DND-41 (cell line): ENCODE data around the gene FOXN3.
A peak's percentile ranks its signal among the peaks of the same experiment; 100 is the strongest.

Experiments
- ATAC-seq: fragments of 200-7000 bp; cut with Tn5 transposase; 3 replicates; pipeline ENCODE4 v1.9.1; 2021; ENCODE audit warnings: low read depth; ENCODE audit not compliant: insufficient read depth
- DNase-seq: peaks from one replicate; pipeline ENCODE4 v3.0.0-alpha.2; 2020
- H2AFZ ChIP-seq: 2 replicates; pipeline ENCODE4 v1.6.0; 2012; ENCODE audit warnings: low read depth, low read length
- H3K27ac ChIP-seq: 2 replicates; pipeline ENCODE4 v1.5.1; 2012; ENCODE audit warnings: low read length, inconsistent platforms
- H3K27me3 ChIP-seq: fragments of 200-600 bp; sonication (generic); 2 replicates; pipeline ENCODE4 v1.6.0; 2012; ENCODE audit warnings: low read length, mild to moderate bottlenecking, inconsistent platforms; ENCODE audit not compliant: insufficient read depth, poor library complexity
- H3K36me3 ChIP-seq: 2 replicates; pipeline ENCODE4 v1.5.1; 2012; ENCODE audit warnings: low read length, inconsistent platforms; ENCODE audit not compliant: insufficient read depth
- H3K4me1 ChIP-seq: 2 replicates; pipeline ENCODE4 v1.5.1; 2012; ENCODE audit warnings: mild to moderate bottlenecking, low read length; ENCODE audit not compliant: insufficient read depth
- H3K4me2 ChIP-seq: 2 replicates; pipeline ENCODE4 v1.6.0; 2012; ENCODE audit warnings: mild to moderate bottlenecking, moderate library complexity, low read length, inconsistent platforms; ENCODE audit not compliant: insufficient read depth
- H3K4me3 ChIP-seq, 2 experiments: fragments of 200-600 bp in 1 of 2; shearing (Covaris generic) in 1 of 2; 2 replicates each; pipeline ENCODE4 v1.5.1; 2012 to 2016; ENCODE audit warnings: inconsistent platforms in 2 of 2, low read length in 2 of 2, mild to moderate bottlenecking in 2 of 2, low read depth in 1 of 2, moderate library complexity in 1 of 2
- H3K79me2 ChIP-seq: 2 replicates; pipeline ENCODE4 v1.6.0; 2012; ENCODE audit warnings: low read length, inconsistent platforms; ENCODE audit not compliant: insufficient read depth
- H3K9ac ChIP-seq: 2 replicates; pipeline ENCODE4 v1.6.0; 2012; ENCODE audit warnings: low read depth, mild to moderate bottlenecking, inconsistent platforms, low read length, moderate library complexity
- H3K9me3 ChIP-seq: 2 replicates; pipeline ENCODE4 v1.5.1; 2012; ENCODE audit warnings: low read length, moderate library complexity, mild to moderate bottlenecking, inconsistent platforms; ENCODE audit not compliant: insufficient read depth, severe bottlenecking
- H4K20me1 ChIP-seq: 2 replicates; pipeline ENCODE4 v1.6.0; 2012; ENCODE audit warnings: low read length; ENCODE audit not compliant: insufficient read depth
- CTCF ChIP-seq: IDR thresholded peaks from 2 replicates; pipeline ENCODE4 v1.5.1; 2012; ENCODE audit warnings: borderline replicate concordance, low read length, moderate library complexity, mild to moderate bottlenecking; ENCODE audit not compliant: poor library complexity, severe bottlenecking; ENCODE audit errors: extremely low read depth
- EZH2 ChIP-seq: IDR thresholded peaks from 3 replicates; pipeline ENCODE4 v1.6.1; 2012; ENCODE audit warnings: borderline replicate concordance, low read depth, mild to moderate bottlenecking, moderate library complexity, low read length, inconsistent platforms; ENCODE audit not compliant: severe bottlenecking

Gene FOXN3

DNA sequence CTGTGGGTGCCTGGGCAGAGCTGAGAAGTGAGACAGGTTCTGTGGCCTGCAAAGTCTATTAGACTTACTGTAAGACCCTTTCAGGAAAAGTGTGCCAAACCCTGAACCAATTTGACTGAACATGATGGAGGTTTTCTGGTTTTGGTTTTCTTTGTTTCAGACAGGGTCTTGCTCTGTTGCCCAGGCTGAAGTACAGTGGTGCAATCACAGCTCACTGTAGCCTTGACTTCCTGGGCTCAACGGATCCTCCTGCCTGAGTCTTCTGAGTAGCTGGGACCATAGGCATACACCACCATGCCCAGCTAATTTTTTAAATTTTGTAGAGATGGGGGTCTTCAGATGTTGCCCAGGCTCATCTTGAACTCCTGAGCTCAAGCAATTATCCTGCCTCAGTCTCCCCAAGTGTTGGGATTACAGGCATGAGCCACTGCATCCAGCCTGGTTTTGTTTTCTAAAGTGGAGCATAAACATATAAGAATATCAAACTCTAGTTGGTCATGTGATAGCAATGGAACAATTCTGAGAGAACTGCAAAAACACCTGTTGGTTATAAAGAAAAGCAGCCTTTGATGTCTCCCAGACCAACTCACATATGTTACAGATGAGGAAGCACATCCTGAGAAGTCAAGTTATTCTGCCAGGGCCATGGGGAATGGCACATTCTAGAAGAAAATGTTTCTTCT is 166.9 kb downstream of the FOXN3 start:
- H3K27me3 ChIP-seq = no peaks in the 10 kb centered on the region
- peaks cover 10% of the 10 kb centered on the region for H3K36me3 ChIP-seq

DNA sequence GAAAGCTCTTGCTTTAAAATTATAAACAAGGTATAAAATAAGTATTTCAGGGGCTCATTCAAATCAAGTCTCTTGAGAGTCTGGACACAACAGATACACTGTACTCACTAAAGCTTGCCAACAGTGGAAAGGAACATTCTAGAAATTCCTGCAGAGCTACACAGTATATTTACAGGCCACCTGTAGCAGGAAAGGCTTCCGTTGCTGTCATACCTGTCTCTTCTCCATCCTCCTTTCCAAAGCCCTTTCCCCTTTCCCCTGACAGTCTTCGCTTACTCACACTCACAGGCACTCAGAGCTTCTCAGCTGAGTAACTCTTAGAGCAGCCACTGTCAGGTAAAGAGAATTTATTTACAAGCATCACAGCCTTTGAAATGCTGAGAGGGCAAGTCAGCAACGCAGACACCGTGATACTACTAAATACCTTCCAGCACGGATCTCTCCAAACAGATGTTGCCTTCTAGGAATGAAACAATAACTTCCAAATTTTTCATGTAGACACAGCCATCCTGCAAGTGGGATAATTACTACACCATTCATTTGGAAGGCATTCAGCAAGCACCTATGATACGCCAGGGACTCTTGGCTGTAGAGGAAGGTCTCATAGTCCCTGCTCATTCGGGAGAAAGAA is 167.9 kb downstream of the FOXN3 start:
- no peak for DNase-seq
- no peak for ATAC-seq
- H3K4me2 ChIP-seq = no peak overlapping the region
- H3K27me3 ChIP-seq = no peaks in the 10 kb centered on the region
- H3K36me3 ChIP-seq = peaks cover 10% of the 10 kb centered on the region
- peaks cover 82% of the 10 kb centered on the region for H3K79me2 ChIP-seq
- peaks cover 17% of the 10 kb centered on the region; the same call in 1 of the 2 replicates for H4K20me1 ChIP-seq
- H3K27ac ChIP-seq = no peak overlapping the region
- H3K4me1 ChIP-seq = peaks cover 10% of the 10 kb centered on the region; the same call in 1 of the 2 replicates
- TF ChIP-seq EZH2 = no peak
- no peak for TF ChIP-seq CTCF
- H3K9ac ChIP-seq = no peak overlapping the region
- no peak overlapping the region for H2AFZ ChIP-seq
- no peaks in the 10 kb centered on the region for H3K9me3 ChIP-seq
- no peak overlapping the region for H3K4me3 ChIP-seq

More for the DNA sequence above, 166.9 kb downstream of the FOXN3 start:
- no peak for TF ChIP-seq EZH2
- no peak overlapping the region for H3K4me3 ChIP-seq
- no peaks in the 10 kb centered on the region for H3K9me3 ChIP-seq
- H3K79me2 ChIP-seq = peaks cover 83% of the 10 kb centered on the region
- no peak overlapping the region for H2AFZ ChIP-seq
- DNase-seq (no peak), ATAC-seq (peak; percentile 61; the same call in 1 of the 3 replicates)
- H3K27ac ChIP-seq = 0 out of 2 replicates have a peak overlapping the region, but pooled peaks have one; percentile 15
- no peak overlapping the region for H3K9ac ChIP-seq
- H4K20me1 ChIP-seq = peaks cover 12% of the 10 kb centered on the region; the same call in 1 of the 2 replicates
- H3K4me2 ChIP-seq = no peak overlapping the region
- peaks cover 10% of the 10 kb centered on the region; the same call in 1 of the 2 replicates for H3K4me1 ChIP-seq

DNA sequence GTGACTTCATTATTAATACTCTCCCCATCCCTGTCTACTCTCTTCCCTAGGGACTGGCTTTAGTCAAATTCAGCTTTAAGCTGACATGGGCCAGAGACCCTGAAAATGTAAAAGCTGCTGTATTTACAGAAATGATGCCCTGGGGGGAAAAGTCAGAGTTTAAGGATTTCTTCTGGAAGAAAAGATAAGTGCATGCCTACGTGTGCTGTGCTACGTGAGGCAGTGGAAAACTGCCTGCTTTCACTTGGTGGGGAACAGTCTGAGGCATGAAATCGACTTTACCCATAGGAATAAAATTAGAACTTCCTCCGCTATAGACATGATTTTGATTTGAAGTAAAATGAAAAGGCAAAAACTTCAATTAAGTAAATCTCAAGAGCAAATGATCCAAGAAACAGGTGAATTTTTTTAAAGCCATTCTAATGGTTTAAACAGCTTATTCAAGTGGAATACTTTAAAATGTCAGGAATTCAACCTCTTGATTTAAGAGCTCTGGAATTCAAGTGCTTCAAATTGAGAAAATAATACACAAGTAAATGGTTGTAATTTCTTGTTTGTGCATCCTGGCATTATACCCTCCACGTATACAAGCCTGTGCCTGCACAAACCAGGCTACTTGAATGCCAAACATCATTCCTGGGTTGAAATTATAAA is 168.5 kb downstream of the FOXN3 start:
- Histone ChIP-seq H3K9me3 (no peaks in the 10 kb centered on the region), H3K27me3 (no peaks in the 10 kb centered on the region), H3K4me3 (no peak overlapping the region), H2AFZ (no peak overlapping the region), H4K20me1 (peaks cover 21% of the 10 kb centered on the region; the same call in 1 of the 2 replicates), H3K4me1 (peaks cover 10% of the 10 kb centered on the region; the same call in 1 of the 2 replicates), H3K79me2 (peaks cover 83% of the 10 kb centered on the region), H3K36me3 (peaks cover 7% of the 10 kb centered on the region), H3K9ac (no peak overlapping the region), H3K4me2 (no peak overlapping the region), H3K27ac (no peak overlapping the region)
- no peak for DNase-seq
- no peak for TF ChIP-seq EZH2
- ATAC-seq = no peak

- peaks cover 10% of the 10 kb centered on the region; the same call in 1 of the 2 replicates for H3K4me1 ChIP-seq
- H3K9me3 ChIP-seq = no peaks in the 10 kb centered on the region
- H3K4me2 ChIP-seq = no peak overlapping the region
- no peak for TF ChIP-seq EZH2
- no peak for TF ChIP-seq CTCF
- H2AFZ ChIP-seq = no peak overlapping the region
- no peak for DNase-seq
- peaks cover 21% of the 10 kb centered on the region; the same call in 1 of the 2 replicates for H4K20me1 ChIP-seq
- H3K36me3 ChIP-seq = no peaks in the 10 kb centered on the region
- H3K27me3 ChIP-seq = no peaks in the 10 kb centered on the region
- no peak overlapping the region for H3K9ac ChIP-seq
- H3K4me3 ChIP-seq = no peak overlapping the region
- no peak overlapping the region for H3K27ac ChIP-seq
- H3K79me2 ChIP-seq = peaks cover 82% of the 10 kb centered on the region
- ATAC-seq = no peak
Measured at GRCh38 chr14:89247457-89248122, 169.4 kb downstream of the FOXN3 start.
